H7 (cell line): ENCODE measurements around the gene TMEM187. TPM values are rescaled to one million over a fixed set of nuclear protein-coding genes. Genes with fewer than 3 reads are reported as not detected.
"Not testable (repeated sequence)": the region's sequence is repeated elsewhere in the genome, so short reads cannot be mapped to it uniquely, and the experiment has no call there.

Source experiments
- DNase-seq: peaks from one replicate; pipeline ENCODE4 v3.0.0; 2012
- H3K27me3 ChIP-seq: 2 replicates; pipeline ENCODE4 v1.6.0; 2011; ENCODE audit warnings: mild to moderate bottlenecking, low read length; ENCODE audit not compliant: control insufficient read depth, insufficient read depth
- H3K36me3 ChIP-seq: replicated peaks from 2 replicates; pipeline ENCODE4 v1.5.1; 2011; ENCODE audit warnings: low read length; ENCODE audit not compliant: control insufficient read depth, insufficient read depth
- H3K4me3 ChIP-seq: 2 replicates; pipeline ENCODE4 v1.5.1; 2011; ENCODE audit warnings: low read depth, mild to moderate bottlenecking, control low read depth, low read length, moderate library complexity; ENCODE audit not compliant: insufficient read depth
- total RNA-seq: library from RNA; depleted of rRNA; stranded (reverse); fragments of >200 nt; shearing (Covaris generic); gene quantifications from 2 replicates; pipeline ENCODE4 v1.2.3, GENCODE V29; 2014

Gene TMEM187
- total RNA-seq, 1 experiment from 2014 or later, result 8.8 TPM

- peak; percentile 78 for DNase-seq
- Histone ChIP-seq H3K27me3 (no peaks in the 10 kb centered on the region), H3K4me3 (peak overlapping the region; percentile 96), H3K36me3 (peaks cover 1% of the 10 kb centered on the region)
Observed at GRCh38 chrX:153968754-153969124, 3.8 kb upstream of the TMEM187 start.

- Histone ChIP-seq H3K4me3 (peak overlapping the region; percentile 96), H3K27me3 (no peaks in the 10 kb centered on the region), H3K36me3 (no peaks in the 10 kb centered on the region; the same call in 1 of the 2 replicates)
- DNase-seq, result peak; percentile 77
Observed at GRCh38 chrX:153969125-153969903, 3.2 kb upstream of the TMEM187 start.

DNA sequence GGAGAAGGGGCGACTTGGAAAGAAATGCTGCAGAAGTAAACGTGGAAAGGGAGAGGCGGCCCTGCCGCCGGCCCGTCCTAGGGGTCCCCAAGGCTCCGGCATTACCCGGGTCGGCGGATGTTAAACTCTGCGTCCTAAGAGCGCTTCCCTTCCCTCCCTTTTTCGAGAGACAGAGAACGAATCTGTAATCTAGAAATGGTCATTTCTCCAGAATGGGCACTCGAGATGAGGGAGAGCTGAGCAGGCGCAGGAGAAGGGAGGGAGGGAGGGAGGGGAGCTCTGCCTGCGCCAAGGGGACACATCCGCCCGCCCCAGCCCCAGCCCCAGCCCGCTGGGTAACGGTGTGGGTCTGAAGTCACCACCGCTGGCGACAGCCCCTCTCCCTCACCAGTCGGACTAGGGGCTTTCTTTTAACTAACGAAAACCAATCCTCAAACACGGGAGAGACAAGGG, 2.6 kb upstream of the TMEM187 start:
- peak; percentile 71 for DNase-seq
- Histone ChIP-seq H3K27me3 (no peaks in the 10 kb centered on the region), H3K4me3 (peak overlapping the region; percentile 96), H3K36me3 (no peaks in the 10 kb centered on the region; the same call in 1 of the 2 replicates)

- Histone ChIP-seq H3K36me3 (no peaks in the 10 kb centered on the region; the same call in 1 of the 2 replicates), H3K4me3 (peak overlapping the region; percentile 96), H3K27me3 (no peaks in the 10 kb centered on the region)
- peak; percentile 92 for DNase-seq
Observed at GRCh38 chrX:153970357-153971123, 2.0 kb upstream of the TMEM187 start.

- Histone ChIP-seq H3K4me3 (peak overlapping the region; percentile 96), H3K27me3 (no peaks in the 10 kb centered on the region), H3K36me3 (no peaks in the 10 kb centered on the region; the same call in 1 of the 2 replicates)
- DNase-seq, result peak; percentile 95
Observed at GRCh38 chrX:153971124-153971449, 1.5 kb upstream of the TMEM187 start.

GRCh38 chrX:153971450-153972367, 845 bp upstream of the TMEM187 start, which contains the start of gene HCFC1:
TSS of gene HCFC1 (minus strand) at chrX:153971818. CDS start at chrX:153970840, 978 bp downstream.
- peak within 1 kb of the TSS; percentile 96 for H3K4me3 ChIP-seq
- no peaks in the 10 kb centered on the region for H3K27me3 ChIP-seq
- no peaks in the 10 kb centered on the region; the same call in 1 of the 2 replicates for H3K36me3 ChIP-seq
- DNase-seq, result peak; percentile 96

DNA sequence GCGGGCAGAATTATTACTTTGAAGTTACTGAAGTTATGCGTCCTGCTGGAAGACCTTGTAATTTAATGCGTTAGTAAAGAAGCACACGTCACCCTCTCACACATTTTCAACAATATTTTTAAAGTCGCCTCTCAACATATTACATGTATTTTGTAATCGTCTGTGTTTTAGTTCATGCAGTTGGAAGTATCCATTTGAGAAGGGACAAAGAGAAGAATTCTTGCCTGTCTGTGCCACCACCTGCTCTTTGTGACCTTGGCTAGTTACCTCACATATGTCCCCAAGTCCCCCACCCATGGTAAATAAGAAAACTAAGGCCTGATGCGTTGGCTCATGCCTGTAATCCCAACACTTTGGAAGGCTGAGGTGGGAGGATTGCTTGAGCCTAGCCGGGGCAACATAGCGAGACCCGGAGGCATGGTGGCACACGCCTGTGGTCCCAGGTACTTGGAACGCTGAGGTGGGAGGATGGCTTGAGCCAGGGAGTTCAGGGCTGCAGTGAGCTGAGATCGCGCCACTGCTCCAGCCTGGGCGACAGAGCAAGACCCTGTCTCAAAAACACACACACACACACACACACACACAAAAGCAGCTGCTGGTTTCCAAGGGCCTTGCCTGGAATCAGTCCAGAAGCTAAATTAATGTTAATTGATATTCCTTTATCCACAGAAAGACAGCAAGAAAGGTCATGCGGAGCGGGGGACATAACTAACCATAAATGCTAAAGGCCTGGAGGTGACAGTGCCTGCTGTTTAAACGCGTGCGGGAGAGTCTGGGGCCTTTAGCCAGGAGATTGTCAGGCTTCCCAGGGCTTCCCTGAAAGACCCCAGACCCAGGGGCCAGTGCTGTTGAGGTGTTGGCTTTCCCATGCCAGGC, 811 bp downstream of the TMEM187 start:
- no peak for DNase-seq
- no peaks in the 10 kb centered on the region for H3K27me3 ChIP-seq
- no peaks in the 10 kb centered on the region for H3K36me3 ChIP-seq
- peak overlapping the region; percentile 96 for H3K4me3 ChIP-seq

DNA sequence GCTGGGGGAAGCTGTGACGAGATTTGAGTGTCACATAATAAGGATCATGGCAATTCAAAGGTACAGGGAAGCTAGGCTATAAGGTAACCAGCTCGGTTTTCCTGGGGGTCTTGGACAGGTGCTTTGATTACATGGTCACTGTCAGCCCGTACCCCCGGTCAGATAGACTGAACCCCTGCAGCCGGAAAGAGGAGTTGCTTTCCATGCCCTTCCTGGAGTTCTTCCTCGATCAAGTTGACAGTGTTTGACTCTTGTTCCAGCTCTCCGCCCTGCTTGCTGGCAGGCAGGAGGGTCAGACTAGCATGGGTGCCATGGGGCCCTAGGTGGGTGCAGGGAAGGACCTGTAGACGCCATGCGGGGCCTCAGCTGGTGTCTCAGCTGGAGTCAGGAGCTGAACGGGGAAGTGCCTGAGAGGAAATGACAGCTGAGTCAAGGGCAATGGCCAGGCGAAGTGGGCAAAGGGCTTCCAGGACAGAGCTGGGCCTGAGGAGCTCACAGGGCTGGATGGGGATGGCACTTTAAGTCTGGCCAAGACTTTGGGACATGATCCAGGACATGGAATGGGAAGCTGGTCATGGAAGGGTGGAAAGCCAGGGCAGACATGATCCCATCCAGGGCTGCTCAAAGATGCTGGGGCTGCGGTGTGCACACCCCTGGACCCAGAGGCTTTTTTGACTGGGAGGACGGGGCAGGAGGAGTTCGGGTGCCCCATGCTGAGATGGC, 1.6 kb downstream of the TMEM187 start:
- H3K27me3 ChIP-seq, result no peaks in the 10 kb centered on the region
- H3K4me3 ChIP-seq, result no peak overlapping the region
- no peaks in the 10 kb centered on the region for H3K36me3 ChIP-seq
- no peak for DNase-seq

DNA sequence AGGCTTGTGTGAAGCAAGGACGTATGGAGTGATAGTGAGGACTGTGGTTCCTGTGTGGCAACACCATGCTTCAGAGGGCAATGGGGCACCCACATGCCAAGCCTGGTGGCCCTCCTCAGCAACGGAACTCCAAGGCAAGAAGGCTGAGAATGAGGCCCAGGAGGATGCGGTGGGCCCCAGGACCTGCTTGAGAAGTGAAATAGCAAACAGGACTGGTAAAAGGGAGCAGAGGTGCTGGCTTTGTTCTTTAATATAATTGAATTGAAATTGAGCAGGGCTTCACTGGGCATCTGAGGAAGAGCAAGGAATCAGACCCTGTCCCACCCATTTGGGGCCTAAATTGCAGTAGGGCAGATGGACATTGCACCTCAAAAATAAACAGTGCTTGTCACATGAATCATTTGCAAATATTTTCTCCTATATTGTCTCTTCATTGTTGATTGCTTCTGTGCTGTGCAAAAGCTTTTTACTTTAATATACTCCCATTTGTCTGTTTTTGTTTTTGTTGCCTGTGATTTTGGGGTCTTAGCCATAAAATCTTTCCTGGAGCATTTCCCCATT, 2.3 kb downstream of the TMEM187 start:
- no peaks in the 10 kb centered on the region for H3K27me3 ChIP-seq
- no peak overlapping the region for H3K4me3 ChIP-seq
- H3K36me3 ChIP-seq, result no peaks in the 10 kb centered on the region
- DNase-seq, result no peak

DNA sequence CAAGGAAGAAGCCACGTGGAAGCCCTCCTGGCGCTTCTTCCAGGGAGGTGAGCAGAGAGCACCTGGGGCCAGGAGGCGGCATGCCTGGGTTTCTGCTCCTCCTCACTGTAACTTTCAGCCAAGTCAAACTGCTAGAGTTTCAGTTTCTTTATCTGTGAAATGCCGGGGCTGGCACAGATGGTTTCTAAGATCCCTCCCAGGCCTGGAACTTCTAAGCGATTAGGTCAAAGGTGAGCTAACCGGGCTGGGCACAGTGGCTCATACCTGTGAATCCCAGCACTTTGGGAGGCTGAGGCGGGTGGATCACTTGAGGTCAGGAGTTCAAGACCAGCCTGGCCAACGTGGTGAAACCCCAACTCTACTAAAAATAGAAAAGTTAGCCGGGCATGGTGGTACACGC, 7.8 kb downstream of the TMEM187 start:
- H3K4me3 ChIP-seq, DNase-seq, H3K36me3 ChIP-seq, H3K27me3 ChIP-seq: not testable (repeated sequence)

- DNase-seq, result peak; percentile 65
- Histone ChIP-seq H3K36me3 (no peaks in the 10 kb centered on the region), H3K27me3 (no peaks in the 10 kb centered on the region), H3K4me3 (no peak overlapping the region)
Observed at GRCh38 chrX:153981231-153981630, 8.7 kb downstream of the TMEM187 start.

DNA sequence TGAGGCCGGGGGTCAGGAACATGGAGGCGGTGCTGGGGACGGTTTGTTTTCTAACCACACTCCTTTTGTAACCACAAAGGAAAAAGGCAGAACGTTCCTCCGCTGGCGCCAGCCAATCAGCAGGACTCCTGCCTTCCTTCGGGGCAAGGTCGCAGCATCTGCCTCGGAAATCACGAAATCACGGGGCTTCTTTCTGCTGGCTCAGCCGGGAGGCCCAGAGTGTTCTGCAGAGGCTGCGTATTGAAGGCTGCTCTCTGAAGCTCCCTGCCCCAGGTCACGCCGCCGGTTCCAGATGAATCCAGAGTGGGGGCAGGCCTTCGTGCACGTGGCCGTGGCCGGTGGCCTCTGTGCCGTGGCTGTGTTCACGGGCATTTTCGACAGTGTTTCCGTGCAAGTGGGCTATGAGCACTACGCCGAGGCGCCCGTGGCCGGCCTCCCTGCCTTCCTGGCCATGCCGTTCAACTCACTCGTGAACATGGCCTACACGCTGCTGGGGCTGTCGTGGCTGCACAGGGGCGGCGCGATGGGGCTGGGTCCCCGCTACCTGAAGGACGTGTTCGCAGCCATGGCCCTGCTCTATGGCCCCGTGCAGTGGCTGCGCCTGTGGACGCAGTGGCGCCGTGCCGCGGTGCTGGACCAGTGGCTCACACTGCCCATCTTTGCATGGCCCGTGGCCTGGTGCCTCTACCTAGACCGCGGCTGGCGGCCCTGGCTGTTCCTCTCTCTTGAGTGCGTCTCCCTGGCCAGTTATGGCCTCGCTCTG, 9.4 kb downstream of the TMEM187 start:
- Histone ChIP-seq H3K36me3 (no peaks in the 10 kb centered on the region), H3K4me3 (no peak overlapping the region), H3K27me3 (no peaks in the 10 kb centered on the region)
- peak; percentile 47 for DNase-seq
